SU-DHL-6 (cell line): ENCODE data around the gene ACTN4.

ENCODE experiments used
- CTCF ChIP-seq: fragments of 200-600 bp; sonication (generic); IDR thresholded peaks from one replicate; pipeline ENCODE4 v1.5.1; 2017; ENCODE audit warnings: antibody characterized with exemption, mild to moderate bottlenecking, low read length, moderate library complexity; ENCODE audit not compliant: insufficient read depth, poor library complexity, severe bottlenecking
- EZH2phosphoT487 ChIP-seq: fragments of 200-600 bp; sonication (generic), shearing (Covaris generic); conservative IDR thresholded peaks from 2 replicates; pipeline ENCODE4 v1.6.1; 2018; ENCODE audit warnings: mild to moderate bottlenecking, antibody characterized with exemption, low read length, moderate library complexity, mixed read lengths

DNA sequence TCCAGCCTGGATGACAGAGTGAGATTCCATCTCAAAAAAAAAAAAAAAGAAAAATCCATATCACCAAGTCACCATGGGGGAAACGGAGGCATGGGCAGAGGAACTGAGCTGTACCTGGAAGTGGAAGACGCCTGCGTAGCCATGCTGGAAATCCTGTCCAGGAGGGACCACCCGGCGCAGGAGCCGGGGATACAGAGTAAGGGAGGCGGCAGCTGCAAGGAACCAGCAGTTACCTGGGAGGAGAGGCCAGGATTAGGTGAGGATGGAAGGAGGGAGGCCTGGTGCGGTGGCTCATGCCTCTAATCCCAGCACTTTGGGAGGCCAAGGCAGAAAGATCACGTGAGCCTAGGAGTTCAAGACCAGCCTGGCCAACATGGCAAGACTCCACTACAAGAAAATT, 94.8 kb downstream of the ACTN4 start:
- no peak for TF ChIP-seq EZH2phosphoT487
- no peak for TF ChIP-seq CTCF
